H9 (cell line): ENCODE measurements around the gene PNPLA1. TPM values are rescaled to one million over a fixed set of nuclear protein-coding genes. Genes with fewer than 3 reads are reported as not detected.

Experiments used
- DNase-seq: peaks from one replicate; pipeline ENCODE4 v3.0.0-alpha.2; 2017
- H2AFZ ChIP-seq: one replicate; pipeline ENCODE4 v1.6.1; 2013; ENCODE audit warnings: mild to moderate bottlenecking, low read length, control low read depth, moderate library complexity
- H2AK5ac ChIP-seq: 2 replicates; pipeline ENCODE4 v1.6.1; 2013; ENCODE audit warnings: low read length, control low read depth, mixed read lengths; ENCODE audit not compliant: insufficient read length
- H2BK120ac ChIP-seq: one replicate; pipeline ENCODE4 v1.6.1; 2013; ENCODE audit warnings: low read depth, mild to moderate bottlenecking, low read length, control low read depth, inconsistent platforms; ENCODE audit not compliant: poor library complexity, severe bottlenecking
- H2BK12ac ChIP-seq: 2 replicates; pipeline ENCODE4 v1.6.1; 2013; ENCODE audit warnings: low read length, control low read depth, mixed read lengths, low read depth; ENCODE audit not compliant: insufficient read length
- H2BK15ac ChIP-seq: 2 replicates; pipeline ENCODE4 v1.6.1; 2013; ENCODE audit warnings: low read depth, low read length, control low read depth
- H2BK20ac ChIP-seq: one replicate; pipeline ENCODE4 v1.6.1; 2013; ENCODE audit warnings: low read depth, mild to moderate bottlenecking, low read length, control low read depth, inconsistent platforms; ENCODE audit not compliant: poor library complexity, severe bottlenecking
- H2BK5ac ChIP-seq: 2 replicates; pipeline ENCODE4 v1.6.1; 2013; ENCODE audit warnings: low read length, control low read depth, mixed read lengths; ENCODE audit not compliant: insufficient read length
- H3K14ac ChIP-seq: 2 replicates; pipeline ENCODE4 v1.6.1; 2013; ENCODE audit warnings: low read length, control low read depth; ENCODE audit not compliant: insufficient read depth
- H3K18ac ChIP-seq: 2 replicates; pipeline ENCODE4 v1.6.1; 2013; ENCODE audit warnings: low read depth, mild to moderate bottlenecking, mixed read lengths, low read length, control low read depth; ENCODE audit not compliant: insufficient read length
- H3K23ac ChIP-seq: 2 replicates; pipeline ENCODE4 v1.6.1; 2013; ENCODE audit warnings: low read length, control low read depth, mixed read lengths, low read depth; ENCODE audit not compliant: insufficient read length
- H3K23me2 ChIP-seq: 2 replicates; pipeline ENCODE4 v1.6.1; 2013; ENCODE audit warnings: low read depth, mild to moderate bottlenecking, mixed read lengths, low read length, control low read depth; ENCODE audit not compliant: insufficient read length, poor library complexity, severe bottlenecking
- H3K27ac ChIP-seq: 2 replicates; pipeline ENCODE4 v1.5.1; 2013; ENCODE audit warnings: low read length, control low read depth, mixed read lengths, low read depth; ENCODE audit not compliant: insufficient read length
- H3K27me3 ChIP-seq: 2 replicates; pipeline ENCODE4 v1.6.1; 2013; ENCODE audit warnings: low read length, control low read depth, inconsistent platforms; ENCODE audit not compliant: insufficient read depth
- H3K4ac ChIP-seq: 2 replicates; pipeline ENCODE4 v1.6.1; 2013; ENCODE audit warnings: low read depth, mild to moderate bottlenecking, control low read depth, inconsistent platforms, low read length, moderate library complexity
- H3K4me1 ChIP-seq: 2 replicates; pipeline ENCODE4 v1.6.1; 2013; ENCODE audit warnings: low read length, control low read depth, inconsistent platforms; ENCODE audit not compliant: insufficient read depth
- H3K4me2 ChIP-seq: 2 replicates; pipeline ENCODE4 v1.6.1; 2013; ENCODE audit warnings: low read length, control low read depth, mixed read lengths; ENCODE audit not compliant: insufficient read length, insufficient read depth
- H3K56ac ChIP-seq: 2 replicates; pipeline ENCODE4 v1.6.1; 2013; ENCODE audit warnings: low read depth, mild to moderate bottlenecking, mixed read lengths, low read length, control low read depth; ENCODE audit not compliant: insufficient read length
- H3K79me1 ChIP-seq: 2 replicates; pipeline ENCODE4 v1.6.1; 2013; ENCODE audit warnings: low read depth, mild to moderate bottlenecking, moderate library complexity, low read length, control low read depth, inconsistent platforms; ENCODE audit not compliant: insufficient read depth, poor library complexity, severe bottlenecking
- H3K79me2 ChIP-seq: 2 replicates; pipeline ENCODE4 v1.6.1; 2013; ENCODE audit warnings: low read length, control low read depth, inconsistent platforms; ENCODE audit not compliant: insufficient read depth
- H3K9ac ChIP-seq: 2 replicates; pipeline ENCODE4 v1.6.1; 2013; ENCODE audit warnings: low read length, control low read depth, mixed read lengths; ENCODE audit not compliant: insufficient read length; ENCODE audit errors: extremely low read depth
- H3K9me3 ChIP-seq: one replicate; pipeline ENCODE4 v1.6.1; 2013; ENCODE audit warnings: low read depth, low read length, inconsistent platforms; ENCODE audit not compliant: control insufficient read depth
- H3T11ph ChIP-seq: one replicate; pipeline ENCODE4 v1.6.1; 2013; ENCODE audit warnings: mild to moderate bottlenecking, low read length, control low read depth, inconsistent platforms
- H4K20me1 ChIP-seq: one replicate; pipeline ENCODE4 v1.6.1; 2013; ENCODE audit not compliant: control insufficient read depth, insufficient read length, insufficient read depth
- H4K5ac ChIP-seq: 2 replicates; pipeline ENCODE4 v1.6.1; 2013; ENCODE audit warnings: low read depth, mild to moderate bottlenecking, mixed read lengths, low read length, control low read depth; ENCODE audit not compliant: insufficient read length
- H4K8ac ChIP-seq: replicated peaks from 2 replicates; pipeline ENCODE4 v1.6.1; 2013; ENCODE audit warnings: low read length, control low read depth, mixed read lengths, low read depth; ENCODE audit not compliant: insufficient read length
- H4K91ac ChIP-seq: 2 replicates; pipeline ENCODE4 v1.6.1; 2013; ENCODE audit warnings: low read depth, mild to moderate bottlenecking, moderate library complexity, mixed read lengths, low read length, control low read depth; ENCODE audit not compliant: insufficient read length
- H3K27ac Mint-ChIP-seq, 3 experiments: 2 replicates in 2 of 3; 3 replicates in 1 of 3; pipeline ENCODE4 v1.8.0; 2020 to 2021; ENCODE audit warnings: mixed read lengths in 3 of 3, mild to moderate bottlenecking in 1 of 3, moderate library complexity in 1 of 3
- H3K27me3 Mint-ChIP-seq: 2 replicates; pipeline ENCODE4 v1.8.0; 2021; ENCODE audit warnings: low read depth, mild to moderate bottlenecking, moderate library complexity, mixed read lengths
- H3K36me3 Mint-ChIP-seq, 3 experiments: 2 replicates in 2 of 3; 3 replicates in 1 of 3; pipeline ENCODE4 v1.8.0; 2020 to 2021; ENCODE audit warnings: low read depth in 3 of 3, mixed read lengths in 3 of 3; ENCODE audit not compliant: insufficient read depth in 1 of 3
- H3K4me1 Mint-ChIP-seq, 2 experiments: 2 replicates each; pipeline ENCODE4 v1.8.0; 2020; ENCODE audit warnings: mixed read lengths in 2 of 2
- H3K4me3 Mint-ChIP-seq, 2 experiments: 2 replicates in 1 of 2; 3 replicates in 1 of 2; pipeline ENCODE4 v1.8.0; 2020 to 2021; ENCODE audit warnings: mild to moderate bottlenecking in 2 of 2, mixed read lengths in 2 of 2, moderate library complexity in 1 of 2
- H3K9me3 Mint-ChIP-seq, 2 experiments: 2 replicates in 1 of 2; 3 replicates in 1 of 2; pipeline ENCODE4 v1.8.0; 2020; ENCODE audit warnings: mild to moderate bottlenecking in 2 of 2, mixed read lengths in 2 of 2, moderate library complexity in 1 of 2
- CTCF ChIP-seq: fragments of 200-600 bp; sonication (generic); conservative IDR thresholded peaks from 3 replicates; pipeline ENCODE4 v1.8.0; 2021; ENCODE audit warnings: antibody characterized with exemption, mild to moderate bottlenecking
- WGBS: extraction: QIAGEN DNeasy Blood & Tissue Kit; methylation state at CpG from one replicate; pipeline ENCODE4 v1.1.7; 2013; ENCODE audit warnings: missing lambda C conversion rate, low lambda C conversion rate, mixed read lengths; ENCODE audit not compliant: insufficient read length; ENCODE audit errors: extremely low coverage; 5-methylcytosine and 5-hydroxymethylcytosine counted together
- total RNA-seq: library from RNA; stranded (reverse); gene quantifications from 2 replicates; pipeline ENCODE4 v1.2.1, GENCODE V29; 2021

Gene PNPLA1
- total RNA-seq, 1 experiment from 2014 or later, result 0.09 TPM

GRCh38 chr6:36329798-36330291 is 60.0 kb downstream of the PNPLA1 start:
- Histone ChIP-seq H3K18ac (peak overlapping the region; percentile 10), H2AK5ac (no peak overlapping the region), H3K9ac (no peak overlapping the region), H3K23me2 (no peaks in the 10 kb centered on the region), H3K79me2 (no peaks in the 10 kb centered on the region), H2BK20ac (no peak overlapping the region), H3K79me1 (no peaks in the 10 kb centered on the region), H4K91ac (no peak overlapping the region), H3K14ac (0 out of 2 replicates have a peak overlapping the region, but pooled peaks have one; percentile 8), H3K23ac (no peak overlapping the region), H4K8ac (no peak overlapping the region), H3K56ac (no peak overlapping the region), H2BK120ac (no peak overlapping the region), H3K9me3 (no peaks in the 10 kb centered on the region), H3K4me1 (no peaks in the 10 kb centered on the region), H2BK5ac (no peak overlapping the region), H2BK12ac (no peak overlapping the region), H2BK15ac (no peak overlapping the region), H3T11ph (no peak overlapping the region), H3K4me2 (no peak overlapping the region), H3K27ac (no peak overlapping the region), H3K4ac (no peak overlapping the region), H2AFZ (no peak overlapping the region), H4K20me1 (no peaks in the 10 kb centered on the region), H4K5ac (no peak overlapping the region), H3K27me3 (no peaks in the 10 kb centered on the region)
- no peak for TF ChIP-seq CTCF
- H3K27me3 Mint-ChIP-seq, result peaks cover 14% of the 10 kb centered on the region
- H3K36me3 Mint-ChIP-seq, result no peaks in the 10 kb centered on the region
- no peak overlapping the region; a peak in 1 of 7 replicates for H3K27ac Mint-ChIP-seq
- DNase-seq, result peak; percentile 71
- WGBS, result no CpG with 5 or more reads among the region's 14 CpGs
- H3K9me3 Mint-ChIP-seq, result no peaks in the 10 kb centered on the region; a peak in 1 of 5 replicates
- H3K4me1 Mint-ChIP-seq, result peaks cover 32 to 53% of the 10 kb centered on the region in 2 experiments
- no peak overlapping the region for H3K4me3 Mint-ChIP-seq
